SU-DHL-6 (cell line): ENCODE measurements around the gene CLDN5.

ENCODE experiments used
- H2AFZ ChIP-seq: fragments of 200-600 bp; sonication (generic); 2 replicates; pipeline ENCODE4 v1.6.1; 2014; ENCODE audit warnings: low read depth, mild to moderate bottlenecking, moderate library complexity, mixed read lengths, antibody characterized with exemption, low read length; ENCODE audit not compliant: severe bottlenecking
- H3F3A ChIP-seq: fragments of 200-600 bp; shearing (Covaris generic); 2 replicates; pipeline ENCODE4 v1.6.0; 2016; ENCODE audit warnings: antibody characterized with exemption, mild to moderate bottlenecking; ENCODE audit not compliant: insufficient read depth
- H3K27ac ChIP-seq: fragments of 200-600 bp; sonication (generic); 2 replicates; pipeline ENCODE4 v1.5.1; 2016; ENCODE audit warnings: low read depth, mild to moderate bottlenecking, low read length, moderate library complexity, mixed read lengths
- H3K27me3 ChIP-seq: fragments of 200-600 bp; sonication (generic), shearing (Covaris generic); 2 replicates; pipeline ENCODE4 v1.6.0; 2014; ENCODE audit warnings: mild to moderate bottlenecking, low read length
- H3K36me3 ChIP-seq: fragments of 200-600 bp; sonication (generic); 2 replicates; pipeline ENCODE4 v1.6.1; 2014; ENCODE audit warnings: mild to moderate bottlenecking, low read length, mixed read lengths
- H3K4me2 ChIP-seq: fragments of 300-600, 200-600 bp; shearing (Covaris generic), sonication (generic); 2 replicates; pipeline ENCODE4 v1.6.0; 2014; ENCODE audit warnings: low read length, low read depth, mild to moderate bottlenecking; ENCODE audit not compliant: poor library complexity, severe bottlenecking
- H3K4me3 ChIP-seq: fragments of 200-600 bp; sonication (generic); 2 replicates; pipeline ENCODE4 v1.5.1; 2014; ENCODE audit warnings: antibody characterized with exemption, low read length, mild to moderate bottlenecking, mixed read lengths; ENCODE audit not compliant: insufficient read depth, poor library complexity, severe bottlenecking
- H3K79me2 ChIP-seq: fragments of 200-600 bp; sonication (generic); 2 replicates; pipeline ENCODE4 v1.6.1; 2014; ENCODE audit warnings: mild to moderate bottlenecking, low read length, moderate library complexity; ENCODE audit not compliant: insufficient read depth
- H3K9ac ChIP-seq: fragments of 200-600 bp; sonication (generic); 2 replicates; pipeline ENCODE4 v1.7.0; 2014; ENCODE audit warnings: mild to moderate bottlenecking, low read length
- H3K9me2 ChIP-seq: fragments of 200-600 bp; sonication (generic); replicated peaks from 2 replicates; pipeline ENCODE4 v1.6.1; 2014; ENCODE audit warnings: low read length; ENCODE audit not compliant: insufficient read depth
- H3K9me3 ChIP-seq: fragments of 200-600 bp; sonication (generic); 2 replicates; pipeline ENCODE4 v1.6.1; 2014; ENCODE audit warnings: low read length, mixed read lengths; ENCODE audit not compliant: insufficient read depth
- H4K20me1 ChIP-seq: fragments of 200-600 bp; sonication (generic); 2 replicates; pipeline ENCODE4 v1.6.1; 2014; ENCODE audit warnings: low read depth, mild to moderate bottlenecking, antibody characterized with exemption, low read length, moderate library complexity, mixed read lengths
- EZH2phosphoT487 ChIP-seq: fragments of 200-600 bp; sonication (generic), shearing (Covaris generic); conservative IDR thresholded peaks from 2 replicates; pipeline ENCODE4 v1.6.1; 2018; ENCODE audit warnings: mild to moderate bottlenecking, antibody characterized with exemption, low read length, moderate library complexity, mixed read lengths
- TF ChIP-seq, protein P1 (sequence below): fragments of 200-600 bp; sonication (generic); IDR thresholded peaks from one replicate; pipeline ENCODE4 v1.5.1; 2017; ENCODE audit warnings: antibody characterized with exemption, mild to moderate bottlenecking, low read length, moderate library complexity; ENCODE audit not compliant: insufficient read depth, poor library complexity, severe bottlenecking

Gene CLDN5

DNA sequence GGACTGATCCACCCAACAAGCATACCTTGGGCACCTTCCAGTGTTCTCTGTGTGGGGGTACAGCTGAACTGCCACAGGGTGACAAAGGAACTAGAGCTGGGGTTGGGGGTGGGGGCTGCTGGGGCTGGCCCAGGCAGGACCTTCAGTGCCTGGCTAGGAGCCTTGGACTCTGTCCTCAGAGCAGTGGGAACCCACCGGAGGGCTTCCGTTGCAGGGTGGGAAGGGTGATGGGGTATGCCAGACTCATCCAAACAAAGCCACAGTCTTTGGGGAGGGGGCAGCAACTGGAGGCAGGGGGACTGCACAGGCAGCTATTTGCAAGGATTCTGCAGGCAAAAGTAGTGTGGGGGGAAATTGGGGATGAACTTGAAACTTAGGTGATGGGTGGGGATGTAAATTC lies 35.7 kb upstream of the CLDN5 start:
- H3K27me3 ChIP-seq = no peaks in the 10 kb centered on the region
- H3K4me2 ChIP-seq = no peak overlapping the region
- no peaks in the 10 kb centered on the region for H3F3A ChIP-seq
- no peak for TF ChIP-seq EZH2phosphoT487
- TF ChIP-seq, protein P1, sequence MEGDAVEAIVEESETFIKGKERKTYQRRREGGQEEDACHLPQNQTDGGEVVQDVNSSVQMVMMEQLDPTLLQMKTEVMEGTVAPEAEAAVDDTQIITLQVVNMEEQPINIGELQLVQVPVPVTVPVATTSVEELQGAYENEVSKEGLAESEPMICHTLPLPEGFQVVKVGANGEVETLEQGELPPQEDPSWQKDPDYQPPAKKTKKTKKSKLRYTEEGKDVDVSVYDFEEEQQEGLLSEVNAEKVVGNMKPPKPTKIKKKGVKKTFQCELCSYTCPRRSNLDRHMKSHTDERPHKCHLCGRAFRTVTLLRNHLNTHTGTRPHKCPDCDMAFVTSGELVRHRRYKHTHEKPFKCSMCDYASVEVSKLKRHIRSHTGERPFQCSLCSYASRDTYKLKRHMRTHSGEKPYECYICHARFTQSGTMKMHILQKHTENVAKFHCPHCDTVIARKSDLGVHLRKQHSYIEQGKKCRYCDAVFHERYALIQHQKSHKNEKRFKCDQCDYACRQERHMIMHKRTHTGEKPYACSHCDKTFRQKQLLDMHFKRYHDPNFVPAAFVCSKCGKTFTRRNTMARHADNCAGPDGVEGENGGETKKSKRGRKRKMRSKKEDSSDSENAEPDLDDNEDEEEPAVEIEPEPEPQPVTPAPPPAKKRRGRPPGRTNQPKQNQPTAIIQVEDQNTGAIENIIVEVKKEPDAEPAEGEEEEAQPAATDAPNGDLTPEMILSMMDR = no peak
- no peak overlapping the region for H3K9ac ChIP-seq
- no peak overlapping the region for H2AFZ ChIP-seq
- H4K20me1 ChIP-seq = no peaks in the 10 kb centered on the region
- no peaks in the 10 kb centered on the region for H3K9me3 ChIP-seq
- H3K27ac ChIP-seq = no peak overlapping the region
- H3K9me2 ChIP-seq = no peaks in the 10 kb centered on the region
- H3K79me2 ChIP-seq = no peaks in the 10 kb centered on the region
- no peak overlapping the region for H3K4me3 ChIP-seq
- H3K36me3 ChIP-seq = no peaks in the 10 kb centered on the region

DNA sequence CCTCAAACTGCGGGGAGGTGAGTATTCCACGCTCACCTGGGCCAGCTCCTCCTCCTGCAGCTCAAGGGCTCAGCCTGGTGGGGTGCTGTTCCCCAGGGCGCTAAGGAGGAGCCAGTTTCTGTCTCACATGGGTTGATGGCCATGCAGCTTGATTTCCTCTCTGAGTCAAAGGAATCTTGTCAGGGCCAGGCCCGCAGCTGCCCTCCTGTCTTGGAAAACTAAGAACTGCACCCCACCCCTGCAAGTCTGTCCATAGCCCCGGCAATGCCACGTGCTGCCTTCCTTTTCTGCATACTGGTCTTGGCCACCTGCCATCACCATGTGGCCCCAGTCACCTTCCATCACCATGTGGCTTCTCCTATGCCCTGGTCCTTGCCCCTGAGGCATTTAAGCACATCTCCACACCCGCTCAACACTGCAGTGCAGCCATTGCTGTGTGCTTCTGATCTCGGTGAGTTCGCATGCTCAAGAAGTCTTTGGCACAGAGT lies 35.2 kb upstream of the CLDN5 start:
- H3F3A ChIP-seq = no peaks in the 10 kb centered on the region
- no peaks in the 10 kb centered on the region for H3K9me3 ChIP-seq
- no peaks in the 10 kb centered on the region for H3K36me3 ChIP-seq
- no peak overlapping the region for H3K9ac ChIP-seq
- H2AFZ ChIP-seq = no peak overlapping the region
- H3K27me3 ChIP-seq = no peaks in the 10 kb centered on the region
- no peaks in the 10 kb centered on the region for H3K79me2 ChIP-seq
- H3K4me2 ChIP-seq = no peak overlapping the region
- H4K20me1 ChIP-seq = no peaks in the 10 kb centered on the region
- no peak overlapping the region for H3K4me3 ChIP-seq
- TF ChIP-seq EZH2phosphoT487 = no peak
- TF ChIP-seq, protein P1 = no peak
- no peak overlapping the region for H3K27ac ChIP-seq
- no peaks in the 10 kb centered on the region for H3K9me2 ChIP-seq

DNA sequence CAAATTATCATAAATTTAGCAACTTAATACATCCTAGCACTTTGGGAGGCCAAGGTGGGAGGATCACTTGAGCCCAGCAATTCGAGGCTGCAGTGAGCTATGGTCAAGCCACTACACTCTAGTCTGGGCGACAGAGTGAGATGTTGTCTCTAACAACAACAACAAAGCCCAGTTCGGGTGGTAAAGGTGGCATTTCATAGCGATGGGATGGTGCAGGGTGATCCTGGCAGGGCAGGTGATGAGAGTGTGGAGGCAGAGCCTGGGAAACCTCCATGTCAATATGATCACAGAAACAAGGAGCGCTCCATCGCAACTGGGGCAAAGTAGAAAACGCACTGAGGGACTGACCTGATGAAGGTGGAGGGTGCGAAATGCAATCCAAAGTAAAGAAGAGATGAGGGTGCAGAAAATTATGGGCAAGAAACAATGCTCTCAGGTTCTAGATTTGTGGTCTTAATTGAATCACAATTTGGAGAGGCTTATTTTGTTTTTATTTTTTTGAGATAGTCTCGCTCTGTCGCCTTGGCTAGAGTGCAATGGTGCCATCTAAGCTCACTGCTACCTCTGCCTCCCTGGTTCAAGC lies 32.8 kb upstream of the CLDN5 start:
- no peaks in the 10 kb centered on the region for H3K79me2 ChIP-seq
- TF ChIP-seq, protein P1 = no peak
- no peak for TF ChIP-seq EZH2phosphoT487

More for the DNA sequence above, 32.8 kb upstream of the CLDN5 start:
- H3K9me2 ChIP-seq = no peaks in the 10 kb centered on the region
- no peaks in the 10 kb centered on the region for H3F3A ChIP-seq
- no peaks in the 10 kb centered on the region for H4K20me1 ChIP-seq
- no peak overlapping the region for H3K9ac ChIP-seq
- H3K9me3 ChIP-seq = no peaks in the 10 kb centered on the region
- no peak overlapping the region for H3K4me3 ChIP-seq
- H3K27ac ChIP-seq = no peak overlapping the region
- H3K36me3 ChIP-seq = no peaks in the 10 kb centered on the region
- H2AFZ ChIP-seq = no peak overlapping the region
- H3K4me2 ChIP-seq = no peak overlapping the region
- no peaks in the 10 kb centered on the region for H3K27me3 ChIP-seq
